Esophagus muscularis mucosa (tissue), 4 donors: ENCODE data around the gene STAT5B. TPM values are rescaled to one million over a fixed set of nuclear protein-coding genes. Genes with fewer than 3 reads are reported as not detected.
A peak's percentile ranks its signal among the peaks of the same experiment; 100 is the strongest.

Experiments used
- DNase-seq: peaks from one replicate; pipeline ENCODE4 v3.0.0-alpha.2; 2017; ENCODE audit errors: extremely low spot score
- H3K27ac ChIP-seq, 4 donors: fragments of 200-600 bp; sonication (generic); replicated peaks in 1 of 4; 1 replicate in 3 of 4; 2 replicates in 1 of 4; pipeline ENCODE4 v1.5.1; 2016 to 2019; ENCODE audit warnings: mild to moderate bottlenecking in 1 of 4
- H3K27me3 ChIP-seq, 4 donors: fragments of 200-600 bp; sonication (generic); one replicate each; pipeline versions ENCODE4 v1.5.1 to v1.6.0; 2016 to 2019
- H3K36me3 ChIP-seq, 4 donors: fragments of 200-600 bp; sonication (generic); one replicate each; pipeline ENCODE4 v1.5.1; 2016 to 2019
- H3K4me1 ChIP-seq, 4 donors: fragments of 200-600 bp; sonication (generic); one replicate each; pipeline ENCODE4 v1.5.1; 2016 to 2019
- H3K4me3 ChIP-seq, 4 donors: fragments of 200-600 bp; sonication (generic); 1 replicate in 2 of 4; 2 replicates in 2 of 4; pipeline ENCODE4 v1.5.1; 2016 to 2019; ENCODE audit warnings: mild to moderate bottlenecking in 4 of 4, moderate library complexity in 1 of 4
- H3K9me3 ChIP-seq, 4 donors: fragments of 200-600 bp; sonication (generic); 1 replicate in 3 of 4; 2 replicates in 1 of 4; pipeline ENCODE4 v1.5.1; 2016 to 2019
- EP300 ChIP-seq: sonication (generic); formaldehyde crosslinking; IDR thresholded peaks from one replicate; pipeline ENCODE4 v1.6.1; 2017; ENCODE audit warnings: antibody characterized with exemption
- POLR2A ChIP-seq: fragments of 450-650 bp; IDR thresholded peaks from one replicate; pipeline ENCODE4 v1.6.1; 2017; ENCODE audit warnings: antibody characterized with exemption, moderate library complexity, mild to moderate bottlenecking, low read depth
- POLR2AphosphoS5 ChIP-seq, 2 donors: sonication (generic); formaldehyde crosslinking; IDR thresholded peaks; one replicate each; pipeline ENCODE4 v1.6.1; 2017; ENCODE audit warnings: antibody characterized with exemption in 2 of 2
- WGBS: methylation state at CpG from one replicate; pipeline ENCODE4 v1.1.5; 2018; 5-methylcytosine and 5-hydroxymethylcytosine counted together
- intact Hi-C: fragments of 100-400 bp; cut with DNase I; formaldehyde crosslinking; loops from one replicate; pipeline ENCODE4 v1.15.1; 2023
- total RNA-seq, 4 donors: library from RNA; depleted of rRNA; stranded (reverse); fragments of >200 nt; gene quantifications; one replicate each; pipeline versions ENCODE4 v1.1.0 to v1.2.1, GENCODE V29; 2016
- TF ChIP-seq, protein P1 (sequence below), 3 experiments: fragments of 200-600 bp in 2 of 3; fragments of 450-650 bp in 1 of 3; sonication (generic) in 2 of 3; IDR thresholded peaks; one replicate each; pipeline ENCODE4 v1.5.1; 2017 to 2019; ENCODE audit warnings: antibody characterized with exemption in 3 of 3, mild to moderate bottlenecking in 2 of 3, moderate library complexity in 1 of 3

STAT5B gene
- total RNA-seq, 4 donors from 2014 or later: 75.0 to 93.4 (median 85.2) TPM

DNA sequence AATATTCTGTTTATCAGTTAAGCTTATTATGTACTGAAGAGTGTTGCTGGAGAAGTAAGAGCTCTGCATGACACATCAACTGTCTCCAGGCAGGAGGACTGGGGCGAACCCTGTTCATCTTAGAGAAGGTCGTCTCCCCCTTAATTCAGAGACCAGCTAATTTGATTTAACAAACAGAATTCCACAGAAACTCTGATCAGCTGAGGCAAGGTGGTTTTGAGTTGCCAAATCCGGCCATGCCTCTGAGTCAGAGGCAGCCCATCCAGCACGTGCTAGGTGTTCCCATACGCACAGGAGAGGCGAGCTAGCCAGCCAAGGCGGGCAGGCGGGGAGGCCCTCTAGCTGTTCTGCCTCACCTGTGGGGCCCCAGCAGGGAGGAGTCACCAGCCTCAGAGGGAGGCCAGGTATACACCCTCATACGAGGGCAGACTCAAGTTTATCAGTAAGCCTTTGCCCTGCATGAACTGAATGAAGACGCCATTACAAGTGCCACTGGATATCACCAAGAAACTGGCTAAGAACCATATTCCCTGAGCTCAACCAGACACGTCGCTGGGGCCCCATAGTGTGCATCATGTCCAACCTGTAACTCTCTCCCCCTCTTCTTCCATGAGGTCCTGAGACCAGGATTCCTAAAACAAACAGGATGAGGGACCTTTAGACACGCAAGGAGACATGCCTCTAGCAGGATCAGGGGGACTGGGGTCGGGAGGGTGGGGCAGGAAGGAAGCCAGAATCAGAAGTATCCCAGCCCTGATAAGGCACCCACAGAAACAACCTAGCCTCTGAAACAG lies 37.8 kb upstream of the STAT5B start:
- H3K27ac ChIP-seq: peak overlapping the region in 3 of 4 donors; percentile 19 to 94 (median 88)
- intact Hi-C loops: no loop called here
- H3K4me1 ChIP-seq: peaks cover 35 to 55% (median 50%) of the 10 kb centered on the region in 4 donors

DNA sequence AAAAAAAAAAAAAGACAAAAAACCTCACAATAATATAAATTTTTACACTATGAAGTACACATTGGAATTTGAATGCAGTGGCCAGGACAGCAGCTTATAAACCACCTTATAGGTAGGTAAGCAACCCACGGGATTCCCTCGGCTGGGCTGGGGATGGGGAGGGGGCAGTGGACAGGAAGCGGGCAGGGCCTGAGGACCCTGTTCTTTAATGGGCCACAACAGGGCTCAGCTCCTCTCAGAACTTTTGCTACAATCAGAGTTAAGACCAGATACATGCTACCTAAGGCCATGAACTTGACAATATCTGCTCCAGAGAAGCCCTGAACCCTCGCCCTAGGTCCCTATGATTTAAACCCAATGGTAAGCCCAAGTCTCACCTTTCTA lies 37.2 kb upstream of the STAT5B start:
- WGBS: 68% methylated on average over 4 of the region's 4 CpGs
- H3K9me3 ChIP-seq: no peaks in the 10 kb centered on the region
- no peak for TF ChIP-seq POLR2AphosphoS5 (IDR thresholded peaks at IDR 0.05)
- TF ChIP-seq POLR2A: no peak
- TF ChIP-seq EP300: no peak
- TF ChIP-seq, protein P1, sequence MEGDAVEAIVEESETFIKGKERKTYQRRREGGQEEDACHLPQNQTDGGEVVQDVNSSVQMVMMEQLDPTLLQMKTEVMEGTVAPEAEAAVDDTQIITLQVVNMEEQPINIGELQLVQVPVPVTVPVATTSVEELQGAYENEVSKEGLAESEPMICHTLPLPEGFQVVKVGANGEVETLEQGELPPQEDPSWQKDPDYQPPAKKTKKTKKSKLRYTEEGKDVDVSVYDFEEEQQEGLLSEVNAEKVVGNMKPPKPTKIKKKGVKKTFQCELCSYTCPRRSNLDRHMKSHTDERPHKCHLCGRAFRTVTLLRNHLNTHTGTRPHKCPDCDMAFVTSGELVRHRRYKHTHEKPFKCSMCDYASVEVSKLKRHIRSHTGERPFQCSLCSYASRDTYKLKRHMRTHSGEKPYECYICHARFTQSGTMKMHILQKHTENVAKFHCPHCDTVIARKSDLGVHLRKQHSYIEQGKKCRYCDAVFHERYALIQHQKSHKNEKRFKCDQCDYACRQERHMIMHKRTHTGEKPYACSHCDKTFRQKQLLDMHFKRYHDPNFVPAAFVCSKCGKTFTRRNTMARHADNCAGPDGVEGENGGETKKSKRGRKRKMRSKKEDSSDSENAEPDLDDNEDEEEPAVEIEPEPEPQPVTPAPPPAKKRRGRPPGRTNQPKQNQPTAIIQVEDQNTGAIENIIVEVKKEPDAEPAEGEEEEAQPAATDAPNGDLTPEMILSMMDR (IDR thresholded peaks at IDR 0.05): no peak
- intact Hi-C loops: no loop called here
- H3K36me3 ChIP-seq: peaks cover 32 to 93% (median 76%) of the 10 kb centered on the region in 4 donors
- no peak for DNase-seq
- peak overlapping the region in 3 of 4 donors; percentile 19 to 94 (median 88) for H3K27ac ChIP-seq
- no peak overlapping the region for H3K4me3 ChIP-seq
- H3K4me1 ChIP-seq: peaks cover 31 to 55% (median 49%) of the 10 kb centered on the region in 4 donors
- peaks cover 0 to 4% (median 0%) of the 10 kb centered on the region in 4 donors for H3K27me3 ChIP-seq

More for the DNA sequence above, 37.8 kb upstream of the STAT5B start:
- Histone ChIP-seq H3K9me3 (no peaks in the 10 kb centered on the region), H3K4me3 (no peak overlapping the region), H3K36me3 (peaks cover 28 to 93% (median 76%) of the 10 kb centered on the region in 4 donors), H3K27me3 (peaks cover 0 to 4% (median 0%) of the 10 kb centered on the region in 4 donors)
- 79% methylated on average over 8 of the region's 14 CpGs for whole genome bisulfite sequencing
- TF ChIP-seq POLR2AphosphoS5 (IDR thresholded peaks at IDR 0.05): peak; percentile 22 to 43
- no peak for TF ChIP-seq EP300
- no peak for DNase-seq

DNA sequence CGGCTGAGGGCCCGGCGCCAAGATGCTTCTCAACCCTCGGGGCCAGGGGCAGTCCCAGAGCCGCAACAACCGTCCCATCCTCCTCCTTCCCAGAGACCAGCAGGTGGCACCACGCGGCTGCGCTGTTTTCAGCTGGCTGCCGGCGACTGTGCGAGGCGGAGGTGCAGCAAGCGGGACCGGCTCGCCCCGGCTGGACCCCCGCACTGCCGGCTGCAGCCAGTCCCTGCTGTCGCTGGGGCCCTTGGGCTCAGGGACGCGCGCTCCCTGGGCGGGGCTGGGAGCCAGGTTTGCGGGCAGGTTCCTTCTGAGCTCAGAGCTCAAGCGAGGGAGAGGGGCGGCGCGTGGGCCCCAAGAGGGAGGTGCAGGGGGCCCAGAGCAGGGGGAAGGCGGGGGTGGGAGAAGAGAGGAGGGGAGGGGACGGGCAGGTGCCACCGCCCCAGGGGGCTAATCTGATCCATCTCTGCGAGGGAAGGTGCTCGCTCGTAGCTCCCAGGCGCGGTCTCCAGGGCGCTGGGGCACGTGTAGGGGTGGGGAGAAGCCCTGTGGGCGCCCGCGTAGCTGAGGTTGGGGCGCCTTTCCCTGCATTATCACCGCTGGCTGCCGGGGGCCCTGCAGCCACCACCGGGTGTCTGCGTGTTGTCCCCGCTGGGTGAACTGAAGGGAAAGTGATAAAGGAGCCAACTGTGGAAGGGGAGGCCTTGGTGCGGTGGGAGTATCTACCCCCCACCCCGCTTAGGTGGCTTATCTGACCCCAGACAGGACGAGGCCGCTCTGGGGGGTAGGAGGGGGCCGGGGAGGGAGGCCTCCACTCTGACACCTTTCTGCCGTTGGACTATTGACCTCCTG lies 36.3 kb upstream of the STAT5B start:
- Histone ChIP-seq H3K4me1 (peaks cover 28 to 55% (median 49%) of the 10 kb centered on the region in 4 donors), H3K4me3 (peak overlapping the region; percentile 27 to 46 (median 42)), H3K9me3 (no peaks in the 10 kb centered on the region), H3K27me3 (peaks cover 0 to 4% (median 0%) of the 10 kb centered on the region in 4 donors), H3K36me3 (peaks cover 41 to 93% (median 76%) of the 10 kb centered on the region in 4 donors), H3K27ac (peak overlapping the region; percentile 85 to 94 (median 88))
- WGBS: 33% methylated on average over 17 of the region's 54 CpGs
- TF ChIP-seq POLR2AphosphoS5 (IDR thresholded peaks at IDR 0.05): peak; percentile 67 to 80
- TF ChIP-seq, protein P1 (IDR thresholded peaks at IDR 0.05): peak; percentile 70 to 76 (median 73)
- no peak for TF ChIP-seq EP300
- TF ChIP-seq POLR2A: no peak
- no peak for DNase-seq
- intact Hi-C loops: no loop called here

DNA sequence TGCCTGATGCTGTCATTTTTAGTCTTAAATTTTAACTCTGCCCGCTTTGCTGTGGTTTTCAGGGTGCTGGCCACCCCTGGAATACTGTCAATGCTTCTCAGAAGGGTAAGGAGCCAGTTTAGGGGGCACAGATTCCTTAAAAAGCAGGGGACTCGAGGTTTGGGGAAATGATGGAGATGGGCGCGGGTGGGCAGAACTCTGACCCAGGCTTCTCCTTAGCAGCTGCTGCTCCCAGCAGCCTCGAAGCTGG lies 35.8 kb upstream of the STAT5B start:
- H3K4me1 ChIP-seq: peaks cover 28 to 55% (median 49%) of the 10 kb centered on the region in 4 donors
- peaks cover 43 to 93% (median 76%) of the 10 kb centered on the region in 4 donors for H3K36me3 ChIP-seq
- 27% methylated on average over 3 of the region's 5 CpGs for WGBS
- TF ChIP-seq POLR2A: no peak
- no peak for TF ChIP-seq EP300
- TF ChIP-seq POLR2AphosphoS5 (IDR thresholded peaks at IDR 0.05): no peak
- TF ChIP-seq, protein P1 (IDR thresholded peaks at IDR 0.05): no peak
- no peaks in the 10 kb centered on the region for H3K9me3 ChIP-seq
- peaks cover 0 to 4% (median 0%) of the 10 kb centered on the region in 4 donors for H3K27me3 ChIP-seq
- H3K4me3 ChIP-seq: peak overlapping the region; percentile 27 to 46 (median 42)
- intact Hi-C loops: no loop called here
- H3K27ac ChIP-seq: peak overlapping the region; percentile 85 to 94 (median 88)
- DNase-seq: no peak
